A549 (cell line): ENCODE measurements around the gene CDH26.

Experiments used
- CBX8 ChIP-seq: fragments of 200-600 bp; sonication (generic); IDR thresholded peaks from 2 replicates; pipeline ENCODE4 v1.6.1; 2016
- CEBPB ChIP-seq, 2 experiments: fragments of >200 bp in 1 of 2; sonication (Bioruptor Twin) in 1 of 2; formaldehyde crosslinking in 1 of 2; IDR thresholded peaks; 2 replicates each; pipeline ENCODE4 v1.6.1; 2012 to 2016
- CTCF ChIP-seq: fragments of >200 bp; sonication (Bioruptor Twin); formaldehyde crosslinking; IDR thresholded peaks from 3 replicates; pipeline ENCODE4 v1.5.1; 2016
- FOSL2 ChIP-seq, 2 experiments: fragments of 450-650 bp in 1 of 2; fragments of >200 bp in 1 of 2; sonication (Bioruptor Twin) in 1 of 2; formaldehyde crosslinking; IDR thresholded peaks; 2 replicates each; pipeline versions ENCODE4 v1.5.0 to v1.6.1; 2016 to 2020; ENCODE audit warnings: mild to moderate bottlenecking in 1 of 2, moderate library complexity in 1 of 2
- HOXA7 ChIP-seq: fragments of 250-450 bp; sonication (Bioruptor Pico); IDR thresholded peaks from 2 replicates; pipeline ENCODE4 v1.5.0; 2020; ENCODE audit warnings: mild to moderate bottlenecking, moderate library complexity
- KDM1A ChIP-seq: fragments of 200-600 bp; sonication (generic); IDR thresholded peaks from 2 replicates; pipeline ENCODE4 v1.6.1; 2016; ENCODE audit warnings: low read depth, mild to moderate bottlenecking
- NFE2L2 ChIP-seq: fragments of 150-350 bp; conservative IDR thresholded peaks from 2 replicates; pipeline ENCODE4 v1.6.1; 2014; ENCODE audit warnings: low read length
- NR3C1 ChIP-seq: fragments of >200 bp; sonication (Bioruptor Twin); formaldehyde crosslinking; IDR thresholded peaks from 3 replicates; pipeline ENCODE4 v1.6.1; 2017
- POLR2A ChIP-seq: IDR thresholded peaks from 2 replicates; pipeline ENCODE4 v1.6.1; 2012; ENCODE audit warnings: mild to moderate bottlenecking, low read length
- REST ChIP-seq: fragments of 200-600 bp; sonication (generic); IDR thresholded peaks from 2 replicates; pipeline ENCODE4 v1.6.1; 2016; ENCODE audit warnings: antibody characterized with exemption, mild to moderate bottlenecking, moderate library complexity
- TF ChIP-seq, protein P1 (sequence below): fragments of 250-450 bp; sonication (Bioruptor Pico); IDR thresholded peaks from 2 replicates; pipeline ENCODE4 v1.5.0; 2021; ENCODE audit warnings: mild to moderate bottlenecking, moderate library complexity, borderline replicate concordance
- TF ChIP-seq, protein P2 (sequence below): IDR thresholded peaks from 2 replicates; pipeline ENCODE4 v1.6.1; 2012

- TF ChIP-seq HOXA7 (CRISPR knock-in tag) (no peak), CTCF (no peak), POLR2A (no peak), REST (no peak), CBX8 (no peak), KDM1A (no peak), FOSL2 (IDR thresholded peaks at IDR 0.05) (no peak), FOSL2 (CRISPR knock-in tag; IDR thresholded peaks at IDR 0.05) (no peak), NFE2L2 (no peak), NR3C1 (no peak), CEBPB (IDR thresholded peaks at IDR 0.05) (no peak)
- TF ChIP-seq, protein P1, sequence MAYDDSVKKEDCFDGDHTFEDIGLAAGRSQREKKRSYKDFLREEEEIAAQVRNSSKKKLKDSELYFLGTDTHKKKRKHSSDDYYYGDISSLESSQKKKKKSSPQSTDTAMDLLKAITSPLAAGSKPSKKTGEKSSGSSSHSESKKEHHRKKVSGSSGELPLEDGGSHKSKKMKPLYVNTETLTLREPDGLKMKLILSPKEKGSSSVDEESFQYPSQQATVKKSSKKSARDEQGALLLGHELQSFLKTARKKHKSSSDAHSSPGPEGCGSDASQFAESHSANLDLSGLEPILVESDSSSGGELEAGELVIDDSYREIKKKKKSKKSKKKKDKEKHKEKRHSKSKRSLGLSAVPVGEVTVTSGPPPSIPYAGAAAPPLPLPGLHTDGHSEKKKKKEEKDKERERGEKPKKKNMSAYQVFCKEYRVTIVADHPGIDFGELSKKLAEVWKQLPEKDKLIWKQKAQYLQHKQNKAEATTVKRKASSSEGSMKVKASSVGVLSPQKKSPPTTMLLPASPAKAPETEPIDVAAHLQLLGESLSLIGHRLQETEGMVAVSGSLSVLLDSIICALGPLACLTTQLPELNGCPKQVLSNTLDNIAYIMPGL (CRISPR knock-in tag), result no peak
- TF ChIP-seq, protein P2, sequence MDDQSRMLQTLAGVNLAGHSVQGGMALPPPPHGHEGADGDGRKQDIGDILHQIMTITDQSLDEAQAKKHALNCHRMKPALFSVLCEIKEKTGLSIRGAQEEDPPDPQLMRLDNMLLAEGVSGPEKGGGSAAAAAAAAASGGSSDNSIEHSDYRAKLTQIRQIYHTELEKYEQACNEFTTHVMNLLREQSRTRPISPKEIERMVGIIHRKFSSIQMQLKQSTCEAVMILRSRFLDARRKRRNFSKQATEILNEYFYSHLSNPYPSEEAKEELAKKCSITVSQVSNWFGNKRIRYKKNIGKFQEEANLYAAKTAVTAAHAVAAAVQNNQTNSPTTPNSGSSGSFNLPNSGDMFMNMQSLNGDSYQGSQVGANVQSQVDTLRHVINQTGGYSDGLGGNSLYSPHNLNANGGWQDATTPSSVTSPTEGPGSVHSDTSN, result no peak
Observed at GRCh38 chr20:59958626-59959025, 403 bp downstream of the CDH26 start.
